Measurements from ENCODE around the gene CEP63. TPM values are rescaled to one million over a fixed set of nuclear protein-coding genes. Genes with fewer than 3 reads are reported as not detected.

Gene CEP63
- total and polyA plus RNA-seq, 2 of the 8 experiments (the other 6 are each of a cell fraction or from before 2014, with no cell fraction given), result 5.3 to 18.2 TPM

GRCh38 chr3:134476306-134476705 lies 9.6 kb upstream of the CEP63 start:
- Histone ChIP-seq H4K5ac (ENCODE audit: insufficient read length, low read depth, low read length) (no peak overlapping the region), H2BK20ac (ENCODE audit: low read length) (no peak overlapping the region; the same call in 1 of the 2 replicates), H3K14ac (ENCODE audit: insufficient read length) (no peak overlapping the region), H3K36me3 (ENCODE audit: control insufficient read depth in 2 of 4, insufficient read depth in 4 of 4, low read length in 3 of 4) (peaks cover 8 to 39% (median 25%) of the 10 kb centered on the region in 4 experiments), H4K91ac (replicated peaks; ENCODE audit: insufficient read length, low read length) (no peak overlapping the region), H3K27me3 (replicated peaks in 1 of 4; ENCODE audit: control insufficient read depth in 3 of 4, extremely low read depth in 1 of 4, insufficient read depth in 3 of 4, low read length in 3 of 4) (no peaks in the 10 kb centered on the region; a peak in 1 of 7 replicates), H3K18ac (ENCODE audit: extremely low read depth, low read length) (no peak overlapping the region), H2BK5ac (ENCODE audit: low read depth, low read length) (no peak overlapping the region), H3K27ac (ENCODE audit: low read depth, low read length) (no peak overlapping the region), H3K9me3 (ENCODE audit: insufficient read depth in 2 of 2, low read depth in 1 of 2, low read length in 1 of 2) (no peaks in the 10 kb centered on the region), H3K79me1 (ENCODE audit: low read depth, low read length) (no peaks in the 10 kb centered on the region), H4K20me1 (replicated peaks in 1 of 2; ENCODE audit: control insufficient read depth in 1 of 2, insufficient read depth in 2 of 2, low read length in 2 of 2) (peaks cover 0 to 2% of the 10 kb centered on the region in 2 experiments), H3K4ac (replicated peaks; ENCODE audit: insufficient read length, low read depth, low read length) (no peak overlapping the region), H3K9ac (replicated peaks in 1 of 4; ENCODE audit: extremely low read depth in 1 of 4, low read depth in 3 of 4, low read length in 3 of 4) (no peak overlapping the region), H2AK5ac (ENCODE audit: low read depth, low read length) (no peak overlapping the region), H3K23ac (ENCODE audit: insufficient read length) (no peak overlapping the region), H2BK15ac (ENCODE audit: low read length) (no peak overlapping the region), H3K4me1 (replicated peaks in 1 of 4; ENCODE audit: control insufficient read depth in 3 of 4, insufficient read depth in 4 of 4, low read length in 3 of 4) (peaks cover 0 to 3% (median 1%) of the 10 kb centered on the region in 4 experiments; a peak in 3 of 7 replicates), H4K8ac (ENCODE audit: extremely low read depth, insufficient read depth, low read length) (no peak overlapping the region), H3K56ac (replicated peaks; ENCODE audit: insufficient read length, low read depth, low read length) (no peak overlapping the region), H3K23me2 (ENCODE audit: low read depth, low read length) (no peaks in the 10 kb centered on the region), H2AFZ (ENCODE audit: low read length) (no peak overlapping the region), H3K79me2 (ENCODE audit: control insufficient read depth in 1 of 2, insufficient read depth in 2 of 2, low read length in 2 of 2) (no peaks in the 10 kb centered on the region), H2BK120ac (replicated peaks; ENCODE audit: low read depth, low read length) (no peak overlapping the region), H3K4me2 (ENCODE audit: insufficient read depth in 1 of 2, low read depth in 2 of 2, low read length in 2 of 2) (no peak overlapping the region), H3K4me3 (ENCODE audit: extremely low read depth in 1 of 4, insufficient read depth in 2 of 4, low read depth in 3 of 4, low read length in 4 of 4) (no peak overlapping the region), H2BK12ac (ENCODE audit: low read depth, low read length) (no peak overlapping the region)
- no peak for FAIRE-seq
- ChIA-PET CTCF (ENCODE audit: partially characterized antibody) (interaction anchor here (1.0 to 11.3 kb wide), 14 partner anchors 9 to 263 kb away, joined by 3 to 138 read pairs (median 10); no protein-coding TSS in a partner anchor), POLR2A (ENCODE audit: partially characterized antibody) (interaction anchor here (1.1 to 4.7 kb wide), 10 partner anchors 9 to 226 kb away, joined by 3 to 24 read pairs (median 6); partner anchors contain the start of genes AMOTL2, ANAPC13, CEP63 and RYK)
- DNase-seq (ENCODE audit: low read depth in 1 of 2, low spot score in 2 of 2), result no peak
- TF ChIP-seq USF2 (IDR thresholded peaks at IDR 0.05; ENCODE audit: low read length) (no peak), E2F6 (IDR thresholded peaks at IDR 0.05) (no peak), SUZ12 (IDR thresholded peaks at IDR 0.05; ENCODE audit: low read length) (no peak), ATF2 (IDR thresholded peaks at IDR 0.05; ENCODE audit: low read length) (no peak), PHF8 (conservative IDR thresholded peaks at IDR 0.05; ENCODE audit: low read depth, low read length) (no peak), CBX8 (IDR thresholded peaks at IDR 0.05; ENCODE audit: borderline replicate concordance, low read depth, low read length) (no peak), RAD21 (IDR thresholded peaks at IDR 0.05 in 1 of 2, conservative IDR thresholded peaks at IDR 0.05 in 1 of 2; ENCODE audit: low read depth in 2 of 2, low read length in 2 of 2) (no peak)
- 85% methylated on average over 4 of the region's 4 CpGs; no CpG with 5 or more reads in 1 of the 2 experiments for WGBS, 2 experiments (ENCODE audit: extremely low coverage in 1 of 2, insufficient coverage in 1 of 2, insufficient read length in 1 of 2, insufficient replicate concordance in 2 of 2, low coverage in 1 of 2, low lambda C conversion rate in 2 of 2, missing lambda C conversion rate in 1 of 2)

Data from H1 (cell line).